SK-N-SH (cell line): ENCODE data around the gene MRPS34. TPM values are rescaled to one million over a fixed set of nuclear protein-coding genes. Genes with fewer than 3 reads are reported as not detected.

Source experiments
- CTCF ChIA-PET: fragments of 300-600, 350-600 bp; formaldehyde crosslinking; extraction: SDS; loops from one replicate; lab custom pipeline; 2021; lab: Yijun Ruan, JAX
- POLR2A ChIA-PET: fragments of 350-600 bp; sonication (Branson Sonifier 250); formaldehyde crosslinking; extraction: SDS; loops from one replicate; lab custom pipeline; 2020; ENCODE audit warnings: antibody characterized with exemption, inconsistent platforms; lab: Yijun Ruan, JAX
- DNase-seq: peaks from one replicate; pipeline ENCODE4 v3.0.0; 2012
- H2AFZ ChIP-seq: fragments of 200-600 bp; sonication (generic); 2 replicates; pipeline ENCODE4 v1.8.1; 2016; ENCODE audit warnings: antibody characterized with exemption, mild to moderate bottlenecking, low read depth
- H3F3A ChIP-seq: fragments of 200-600 bp; sonication (generic); replicated peaks from 2 replicates; pipeline ENCODE3; 2016; ENCODE audit warnings: antibody characterized with exemption, mild to moderate bottlenecking; ENCODE audit not compliant: insufficient read depth
- H3K27ac ChIP-seq, 2 experiments: fragments of 200-500 bp in 1 of 2; fragments of 200-600 bp in 1 of 2; sonication (Bioruptor generic) in 1 of 2; sonication (generic), shearing (Covaris generic) in 1 of 2; 2 replicates each; pipeline versions ENCODE4 v1.5.1 to v1.6.1; 2014 to 2016; ENCODE audit warnings: low read depth in 2 of 2, inconsistent platforms in 1 of 2, low read length in 1 of 2, mild to moderate bottlenecking in 1 of 2, mixed read lengths in 1 of 2
- H3K27me3 ChIP-seq: fragments of 200-600 bp; sonication (generic), shearing (Covaris generic); 2 replicates; pipeline ENCODE4 v1.6.1; 2016; ENCODE audit warnings: mixed run types; ENCODE audit not compliant: insufficient read depth
- H3K36me3 ChIP-seq, 2 experiments: fragments of 200-500 bp in 1 of 2; fragments of 200-600 bp in 1 of 2; sonication (Bioruptor generic) in 1 of 2; sonication (generic) in 1 of 2; replicated peaks in 1 of 2; 2 replicates each; pipeline versions ENCODE3 to v1.5.1; 2014 to 2016; ENCODE audit warnings: low read length in 1 of 2, mild to moderate bottlenecking in 1 of 2; ENCODE audit not compliant: insufficient read depth in 2 of 2, control insufficient read depth in 1 of 2
- H3K4me1 ChIP-seq, 2 experiments: fragments of 200-500 bp in 1 of 2; fragments of 200-600 bp in 1 of 2; sonication (Bioruptor generic) in 1 of 2; sonication (generic), shearing (Covaris generic) in 1 of 2; 2 replicates each; pipeline versions ENCODE4 v1.5.1 to v1.6.1; 2014 to 2016; ENCODE audit warnings: low read depth in 1 of 2, low read length in 1 of 2, mixed run types in 1 of 2; ENCODE audit not compliant: insufficient read depth in 2 of 2, control insufficient read depth in 1 of 2
- H3K4me2 ChIP-seq: fragments of 200-600 bp; sonication (generic), shearing (Covaris generic); 2 replicates; pipeline ENCODE4 v1.6.1; 2017; ENCODE audit warnings: mixed run types
- H3K4me3 ChIP-seq, 2 experiments: fragments of 200-500 bp in 1 of 2; fragments of 200-600 bp in 1 of 2; sonication (Bioruptor generic) in 1 of 2; sonication (generic), shearing (Covaris generic) in 1 of 2; 2 replicates each; pipeline versions ENCODE4 v1.5.1 to v1.8.1; 2014 to 2016; ENCODE audit warnings: low read depth in 2 of 2, inconsistent platforms in 1 of 2, low read length in 1 of 2, mild to moderate bottlenecking in 1 of 2, mixed read lengths in 1 of 2, moderate library complexity in 1 of 2
- H3K79me2 ChIP-seq: fragments of 200-600 bp; sonication (generic); 2 replicates; pipeline ENCODE4 v1.8.1; 2017; ENCODE audit warnings: mild to moderate bottlenecking; ENCODE audit not compliant: insufficient read depth
- H3K9ac ChIP-seq: fragments of 200-600 bp; sonication (generic); 2 replicates; pipeline ENCODE4 v1.6.1; 2017; ENCODE audit warnings: mixed run types
- H3K9me2 ChIP-seq: fragments of 200-600 bp; sonication (generic); 2 replicates; pipeline ENCODE4 v1.6.1; 2017; ENCODE audit warnings: mixed run types
- H3K9me3 ChIP-seq: fragments of 200-600 bp; sonication (generic); 2 replicates; pipeline ENCODE4 v1.6.1; 2017; ENCODE audit warnings: mixed run types, mild to moderate bottlenecking, moderate library complexity
- H4K20me1 ChIP-seq: fragments of 200-600 bp; sonication (generic); 2 replicates; pipeline ENCODE4 v1.6.1; 2017; ENCODE audit warnings: mild to moderate bottlenecking, mixed run types; ENCODE audit not compliant: insufficient read depth
- CHD2 ChIP-seq: fragments of 150-350 bp; IDR thresholded peaks from 2 replicates; pipeline ENCODE4 v1.6.1; 2018; ENCODE audit warnings: low read length; ENCODE audit not compliant: partially characterized antibody
- EP300 ChIP-seq, 2 experiments: IDR thresholded peaks; 2 replicates each; pipeline versions ENCODE4 v1.4.0 to v1.6.1; 2012; ENCODE audit warnings: borderline replicate concordance in 1 of 2, low read depth in 1 of 2, low read length in 1 of 2
- EZH2phosphoT487 ChIP-seq: fragments of 200-600 bp; sonication (generic); IDR thresholded peaks from 2 replicates; pipeline ENCODE4 v1.6.1; 2017; ENCODE audit warnings: low read depth, mixed run types, mild to moderate bottlenecking, antibody characterized with exemption, moderate library complexity, borderline replicate concordance
- FOSL2 ChIP-seq: IDR thresholded peaks from 2 replicates; pipeline ENCODE4 v1.4.0; 2012; ENCODE audit warnings: low read depth, mild to moderate bottlenecking, moderate library complexity, borderline replicate concordance
- FOXJ3 ChIP-seq: sonication (generic); formaldehyde crosslinking; IDR thresholded peaks from 2 replicates; pipeline ENCODE4 v1.5.1; 2020; ENCODE audit warnings: mild to moderate bottlenecking, missing genetic modification reagents
- FOXM1 ChIP-seq: IDR thresholded peaks from 2 replicates; pipeline ENCODE4 v1.4.0; 2012; ENCODE audit warnings: low read depth, mild to moderate bottlenecking
- GABPA ChIP-seq: IDR thresholded peaks from 2 replicates; pipeline ENCODE4 v1.4.0; 2012; ENCODE audit warnings: low read depth, mild to moderate bottlenecking
- IRF3 ChIP-seq: fragments of 150-350 bp; IDR thresholded peaks from 2 replicates; pipeline ENCODE4 v1.6.1; 2016; ENCODE audit warnings: mild to moderate bottlenecking, low read depth, low read length
- MEF2A ChIP-seq: IDR thresholded peaks from 2 replicates; pipeline ENCODE4 v1.4.0; 2012; ENCODE audit warnings: low read depth, borderline replicate concordance
- MXI1 ChIP-seq: IDR thresholded peaks from 2 replicates; pipeline ENCODE4 v1.6.1; 2012; ENCODE audit warnings: mild to moderate bottlenecking, low read depth, low read length, improper control_type of control experiment
- NFIC ChIP-seq: IDR thresholded peaks from 2 replicates; pipeline ENCODE4 v1.4.0; 2012; ENCODE audit warnings: borderline replicate concordance
- NRF1 ChIP-seq: IDR thresholded peaks from 2 replicates; pipeline ENCODE4 v1.6.1; 2012; ENCODE audit warnings: low read depth, mild to moderate bottlenecking, low read length
- RAD21 ChIP-seq: IDR thresholded peaks from 2 replicates; pipeline ENCODE4 v1.6.1; 2012; ENCODE audit warnings: mild to moderate bottlenecking, low read length
- RCOR1 ChIP-seq: fragments of 150-350 bp; IDR thresholded peaks from 2 replicates; pipeline ENCODE4 v1.6.1; 2017; ENCODE audit warnings: antibody characterized with exemption, low read length
- RFX5 ChIP-seq: IDR thresholded peaks from 2 replicates; pipeline ENCODE4 v1.6.1; 2012; ENCODE audit warnings: mild to moderate bottlenecking, improper control_type of control experiment, low read length
- SMC3 ChIP-seq: IDR thresholded peaks from 2 replicates; pipeline ENCODE4 v1.6.1; 2012; ENCODE audit warnings: low read depth, low read length, improper control_type of control experiment
- TEAD4 ChIP-seq: IDR thresholded peaks from 2 replicates; pipeline ENCODE4 v1.4.0; 2012; ENCODE audit warnings: mild to moderate bottlenecking, borderline replicate concordance; ENCODE audit not compliant: insufficient read depth
- USF1 ChIP-seq: IDR thresholded peaks from 2 replicates; pipeline ENCODE4 v1.4.0; 2012; ENCODE audit warnings: low read depth, borderline replicate concordance
- YY1 ChIP-seq: IDR thresholded peaks from 2 replicates; pipeline ENCODE4 v1.4.0; 2012; ENCODE audit warnings: low read depth, mild to moderate bottlenecking
- ZBTB33 ChIP-seq: IDR thresholded peaks from 2 replicates; pipeline ENCODE4 v1.4.0; 2012; ENCODE audit warnings: low read depth, borderline replicate concordance
- WGBS: methylation state at CpG from one replicate; pipeline ENCODE4 v1.1.6; 2017; ENCODE audit warnings: low lambda C conversion rate; 5-methylcytosine and 5-hydroxymethylcytosine counted together
- polyA plus RNA-seq, 3 experiments: library from polyadenylated mRNA; depleted of rRNA; stranded (reverse); fragments of >200 nt; gene quantifications; 2 replicates each; pipeline ENCODE4 v1.2.3, GENCODE V29; 2012

Gene MRPS34
- polyA plus RNA-seq, 1 of the 3 experiments (the other 2 are of a cell fraction) = 156 TPM

GRCh38 chr16:1768061-1768766, 4.7 kb downstream of the MRPS34 start:
- Histone ChIP-seq H2AFZ (no peak overlapping the region), H3K36me3 (peaks cover 6 to 57% of the 10 kb centered on the region in 2 experiments), H3K4me3 (no peak overlapping the region), H3K4me1 (peaks cover 0 to 19% of the 10 kb centered on the region in 2 experiments; a peak in 1 of 4 replicates), H3K4me2 (no peak overlapping the region), H4K20me1 (0 out of 2 replicates have a peak, but pooled peaks cover 5% of the 10 kb centered on the region), H3K9ac (no peak overlapping the region), H3K9me3 (no peaks in the 10 kb centered on the region), H3K27me3 (no peaks in the 10 kb centered on the region), H3K79me2 (peaks cover 9% of the 10 kb centered on the region; the same call in 1 of the 2 replicates), H3K27ac (no peak overlapping the region), H3K9me2 (no peaks in the 10 kb centered on the region), H3F3A (peaks cover 11% of the 10 kb centered on the region)
- TF ChIP-seq MXI1 (no peak), FOXM1 (no peak), FOXJ3 (CRISPR knock-in tag) (no peak), NFIC (no peak), SMC3 (no peak), EZH2phosphoT487 (no peak), MEF2A (no peak), USF1 (no peak), ZBTB33 (no peak), RCOR1 (no peak), IRF3 (no peak), GABPA (no peak), RAD21 (no peak), YY1 (no peak), RFX5 (no peak), FOSL2 (no peak), EP300 (IDR thresholded peaks at IDR 0.05; ENCODE audit: borderline replicate concordance in 1 of 2, low read depth in 1 of 2, low read length in 1 of 2) (no peak), TEAD4 (no peak), NRF1 (no peak), CHD2 (no peak)
- ChIA-PET CTCF (interaction anchor here (0.6 to 1.1 kb wide), 2 partner anchors 12 to 219 kb away, joined by 3 read pairs; no protein-coding TSS in a partner anchor), POLR2A (no interaction called here)
- WGBS = 95% methylated on average over 32 of the region's 41 CpGs
- DNase-seq = no peak
